Hepatocyte (in vitro differentiated cells): ENCODE measurements around the gene MRGPRD. TPM values are rescaled to one million over a fixed set of nuclear protein-coding genes. Genes with fewer than 3 reads are reported as not detected.

Experiments used
- DNase-seq: peaks from one replicate; pipeline ENCODE4 v3.0.0-alpha.2; 2016; ENCODE audit warnings: low spot score
- H2AFZ ChIP-seq: fragments of 200-600 bp; sonication (generic); 2 replicates; pipeline ENCODE4 v1.6.0; 2016; ENCODE audit warnings: antibody characterized with exemption, mild to moderate bottlenecking
- H3K27ac ChIP-seq: fragments of 200-600 bp; sonication (generic); 2 replicates; pipeline ENCODE4 v1.5.1; 2016; ENCODE audit warnings: mild to moderate bottlenecking
- H3K27me3 ChIP-seq: fragments of 200-600 bp; sonication (generic); 2 replicates; pipeline ENCODE4 v1.6.1; 2016
- H3K36me3 ChIP-seq: fragments of 200-600 bp; sonication (generic); replicated peaks from 2 replicates; pipeline ENCODE4 v1.5.1; 2016; ENCODE audit warnings: low read depth; ENCODE audit not compliant: insufficient read depth
- H3K4me1 ChIP-seq: fragments of 200-600 bp; sonication (generic); 2 replicates; pipeline ENCODE4 v1.5.1; 2016; ENCODE audit warnings: mild to moderate bottlenecking, moderate library complexity; ENCODE audit not compliant: insufficient read depth
- H3K4me2 ChIP-seq: fragments of 200-600 bp; sonication (generic); 2 replicates; pipeline ENCODE4 v1.6.0; 2016
- H3K4me3 ChIP-seq: fragments of 200-600 bp; sonication (generic); 2 replicates; pipeline ENCODE4 v1.5.1; 2016; ENCODE audit warnings: mild to moderate bottlenecking
- H3K79me2 ChIP-seq: fragments of 200-600 bp; sonication (generic); 2 replicates; pipeline ENCODE4 v1.6.0; 2017; ENCODE audit warnings: mild to moderate bottlenecking
- H3K9me2 ChIP-seq: fragments of 200-600 bp; sonication (generic); replicated peaks from 2 replicates; pipeline ENCODE4 v1.6.0; 2017; ENCODE audit warnings: mild to moderate bottlenecking; ENCODE audit not compliant: insufficient read depth
- H3K9me3 ChIP-seq: fragments of 200-600 bp; sonication (generic); 2 replicates; pipeline ENCODE4 v1.5.1; 2016; ENCODE audit warnings: low read depth, mild to moderate bottlenecking
- H4K20me1 ChIP-seq: fragments of 200-600 bp; sonication (generic); 2 replicates; pipeline ENCODE4 v1.6.0; 2016; ENCODE audit warnings: mild to moderate bottlenecking; ENCODE audit not compliant: insufficient read depth, poor library complexity, severe bottlenecking
- CTCF ChIP-seq: fragments of 200-600 bp; sonication (generic); IDR thresholded peaks from 2 replicates; pipeline ENCODE4 v1.5.1; 2016; ENCODE audit warnings: antibody characterized with exemption, mild to moderate bottlenecking; ENCODE audit not compliant: poor library complexity
- EZH2 ChIP-seq: fragments of 200-600 bp; sonication (generic); IDR thresholded peaks from 2 replicates; pipeline ENCODE4 v1.6.1; 2016; ENCODE audit warnings: antibody characterized with exemption, mild to moderate bottlenecking, borderline replicate concordance
- EZH2phosphoT487 ChIP-seq: fragments of 200-600 bp; sonication (generic); IDR thresholded peaks from one replicate; pipeline ENCODE4 v1.6.1; 2018; ENCODE audit warnings: antibody characterized with exemption, mild to moderate bottlenecking, low read depth, moderate library complexity; ENCODE audit not compliant: unreplicated experiment, severe bottlenecking
- WGBS: methylation state at CpG from one replicate; pipeline ENCODE4 v1.1.6; 2016; ENCODE audit warnings: low lambda C conversion rate; ENCODE audit errors: missing lambda C conversion rate; 5-methylcytosine and 5-hydroxymethylcytosine counted together
- polyA plus RNA-seq: library from polyadenylated mRNA; unstranded; fragments of >200 nt; fragmentation: Nextera tagmentation; extraction: Ambion mirVana; gene quantifications from 2 replicates; pipeline ENCODE4 v1.2.1, GENCODE V29; 2016
- total RNA-seq: library from RNA; depleted of rRNA; stranded (reverse); fragments of >200 nt; gene quantifications from 2 replicates; pipeline ENCODE4 v1.2.3, GENCODE V29; 2014

MRGPRD gene
- total and polyA plus RNA-seq, 2 experiments from 2014 or later: not detected

DNA sequence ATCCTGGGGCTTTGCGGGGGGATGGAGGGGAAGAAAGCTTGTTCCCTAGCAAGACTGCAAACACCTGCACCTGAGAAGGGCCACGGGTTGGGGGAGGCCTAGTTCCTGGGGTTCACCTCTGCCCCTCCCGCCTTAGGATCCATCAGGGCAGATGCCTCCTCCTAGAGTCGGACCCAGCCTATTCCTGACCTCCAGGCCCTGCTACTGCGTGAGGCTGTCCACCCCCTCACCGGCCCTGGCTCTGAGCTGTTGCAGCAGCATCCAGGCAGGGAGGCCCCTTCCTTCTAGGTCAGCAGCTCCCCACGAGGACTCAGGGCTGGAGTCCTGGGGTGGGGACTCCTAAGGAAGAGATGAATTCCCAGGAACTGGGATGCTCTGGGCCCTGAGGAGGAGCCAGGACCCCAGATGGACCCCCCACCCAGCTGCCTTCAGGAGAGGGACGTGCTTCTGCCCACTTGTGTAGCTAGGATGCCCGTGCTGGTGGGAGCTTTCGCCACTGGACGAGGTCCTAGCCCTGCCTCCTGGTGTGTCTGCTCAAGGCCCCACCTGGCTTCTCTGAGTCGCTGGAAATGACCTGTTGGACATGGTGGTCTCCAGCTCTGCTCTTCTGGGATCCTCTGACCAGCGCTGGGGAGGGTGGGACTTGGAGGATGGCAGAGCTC is 21.9 kb upstream of the MRGPRD start:
- H3K4me2 ChIP-seq: no peak overlapping the region
- H3K4me1 ChIP-seq: peaks cover 8% of the 10 kb centered on the region
- no peaks in the 10 kb centered on the region for H4K20me1 ChIP-seq
- no peaks in the 10 kb centered on the region for H3K9me3 ChIP-seq
- no peaks in the 10 kb centered on the region for H3K27me3 ChIP-seq
- WGBS: 94% methylated on average over 13 of the region's 13 CpGs
- TF ChIP-seq EZH2phosphoT487 (no peak), CTCF (no peak), EZH2 (no peak)
- H3K4me3 ChIP-seq: no peak overlapping the region
- H3K36me3 ChIP-seq: no peaks in the 10 kb centered on the region
- no peak overlapping the region for H2AFZ ChIP-seq
- no peaks in the 10 kb centered on the region for H3K9me2 ChIP-seq
- H3K27ac ChIP-seq: no peak overlapping the region
- no peaks in the 10 kb centered on the region for H3K79me2 ChIP-seq
- DNase-seq: peak; percentile 3

- Histone ChIP-seq H3K27me3 (no peaks in the 10 kb centered on the region), H3K9me3 (no peaks in the 10 kb centered on the region), H3K4me3 (no peak overlapping the region), H4K20me1 (no peaks in the 10 kb centered on the region), H3K4me1 (peaks cover 2% of the 10 kb centered on the region), H3K36me3 (no peaks in the 10 kb centered on the region), H2AFZ (no peak overlapping the region), H3K4me2 (no peak overlapping the region), H3K9me2 (no peaks in the 10 kb centered on the region), H3K27ac (no peak overlapping the region), H3K79me2 (no peaks in the 10 kb centered on the region)
- TF ChIP-seq EZH2: no peak
- no peak for TF ChIP-seq EZH2phosphoT487
- TF ChIP-seq CTCF: no peak
- 86% methylated on average over 6 of the region's 6 CpGs for WGBS
- peak; percentile 3 for DNase-seq
These were observed 21.4 kb upstream of the MRGPRD start for GRCh38 chr11:69002110-69002569.

DNA sequence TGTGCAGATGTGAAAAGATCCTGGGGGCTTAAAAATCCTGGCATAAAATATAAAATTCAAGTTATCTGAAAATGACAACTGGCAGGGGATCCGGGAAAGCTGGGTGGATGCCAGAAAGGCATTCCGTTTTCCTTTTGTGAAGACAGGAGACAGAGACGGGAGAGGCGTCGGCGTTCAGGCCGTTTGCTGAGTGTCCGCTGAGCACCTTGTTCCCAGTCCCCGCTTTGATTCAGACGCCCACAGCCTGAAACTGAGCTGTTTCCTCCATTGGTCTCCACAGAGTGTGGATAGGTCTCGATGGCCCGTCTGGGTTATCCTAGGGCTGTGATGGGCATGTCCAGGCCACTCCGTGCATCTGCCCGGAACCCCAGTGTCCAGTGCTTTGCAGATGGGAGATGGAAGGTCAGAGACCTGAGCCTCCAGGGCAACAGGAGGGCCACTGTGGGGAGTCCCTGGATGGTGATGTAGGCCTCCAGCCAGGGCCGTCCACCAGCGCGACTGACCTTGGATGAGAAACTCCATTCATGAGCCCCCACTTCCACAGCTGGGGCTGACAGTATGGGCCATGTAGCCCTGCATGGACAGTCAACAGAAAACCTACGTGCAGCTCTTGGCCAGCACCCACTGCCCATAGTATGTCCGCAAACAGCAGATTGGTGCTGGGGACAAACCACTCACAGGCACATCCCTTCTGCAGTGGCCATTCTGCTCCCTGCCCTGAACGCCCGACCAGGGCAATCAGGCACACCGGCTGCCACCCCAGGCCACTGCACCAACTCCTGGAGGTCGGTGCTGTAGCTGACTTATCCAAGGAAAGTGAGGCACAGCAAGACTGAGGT is 20.7 kb upstream of the MRGPRD start:
- no peaks in the 10 kb centered on the region for H3K9me2 ChIP-seq
- no peak overlapping the region for H2AFZ ChIP-seq
- H3K4me2 ChIP-seq: no peak overlapping the region
- DNase-seq: peak; percentile 1
- no peaks in the 10 kb centered on the region for H3K27me3 ChIP-seq
- WGBS: 86% methylated on average over 23 of the region's 23 CpGs
- H3K9me3 ChIP-seq: no peaks in the 10 kb centered on the region
- no peaks in the 10 kb centered on the region for H4K20me1 ChIP-seq
- no peaks in the 10 kb centered on the region for H3K79me2 ChIP-seq
- TF ChIP-seq CTCF (no peak), EZH2 (no peak), EZH2phosphoT487 (no peak)
- no peaks in the 10 kb centered on the region for H3K36me3 ChIP-seq
- H3K4me1 ChIP-seq: no peaks in the 10 kb centered on the region
- no peak overlapping the region for H3K4me3 ChIP-seq
- peak overlapping the region; percentile 59 for H3K27ac ChIP-seq
